HEK293 (cell line): ENCODE results near the gene PLLP.

Experiments used
- CTCF ChIA-PET: fragments of 350-600 bp; formaldehyde crosslinking; extraction: SDS; loops from one replicate; lab custom pipeline; 2021; ENCODE audit warnings: antibody characterized with exemption; lab: Yijun Ruan, JAX
- POLR2A ChIA-PET: fragments of 300-600 bp; formaldehyde crosslinking; extraction: SDS; loops from one replicate; lab custom pipeline; 2020; ENCODE audit warnings: antibody characterized with exemption, inconsistent platforms; lab: Yijun Ruan, JAX
- H3K27ac ChIP-seq: fragments of 200-500 bp; sonication (Bioruptor generic); 2 replicates; pipeline ENCODE4 v1.5.1; 2014; ENCODE audit warnings: low read depth, low read length, control low read depth, inconsistent platforms; ENCODE audit errors: extremely low read depth
- H3K36me3 ChIP-seq, 2 experiments: fragments of 200-500 bp in 1 of 2; sonication (Bioruptor generic) in 1 of 2; 1 replicate in 1 of 2; 2 replicates in 1 of 2; pipeline ENCODE4 v1.5.1; 2014 to 2017; ENCODE audit warnings: inconsistent platforms in 2 of 2, low read length in 2 of 2; ENCODE audit not compliant: control insufficient read depth in 2 of 2, insufficient read depth in 1 of 2
- H3K4me1 ChIP-seq: fragments of 200-500 bp; sonication (Bioruptor generic); 2 replicates; pipeline ENCODE4 v1.5.1; 2014; ENCODE audit warnings: mild to moderate bottlenecking, low read length, inconsistent platforms; ENCODE audit not compliant: control insufficient read depth, insufficient read depth
- H3K4me3 ChIP-seq: 2 replicates; pipeline ENCODE4 v1.5.1; 2011; ENCODE audit warnings: low read depth, mild to moderate bottlenecking, control low read depth, low read length, moderate library complexity
- H3K9me3 ChIP-seq: fragments of 200-500 bp; sonication (Bioruptor generic); 2 replicates; pipeline ENCODE4 v1.5.1; 2014; ENCODE audit warnings: low read depth, low read length, inconsistent platforms; ENCODE audit not compliant: control insufficient read depth, insufficient read depth
- GLI4 ChIP-seq: fragments of 450-650 bp; formaldehyde crosslinking; IDR thresholded peaks from 2 replicates; pipeline ENCODE4 v1.5.1; 2016; ENCODE audit warnings: missing biosample characterization, missing genetic modification characterization
- HOXA7 ChIP-seq: sonication (generic); formaldehyde crosslinking; IDR thresholded peaks from 2 replicates; pipeline ENCODE4 v1.8.1; 2022; ENCODE audit warnings: missing genetic modification reagents, borderline replicate concordance
- HOXC10 ChIP-seq: sonication (generic); formaldehyde crosslinking; IDR thresholded peaks from 2 replicates; pipeline ENCODE4 v1.8.1; 2023; ENCODE audit warnings: mild to moderate bottlenecking, missing genetic modification reagents
- KLF1 ChIP-seq: fragments of 450-650 bp; formaldehyde crosslinking; IDR thresholded peaks from 2 replicates; pipeline ENCODE4 v1.5.1; 2016; ENCODE audit warnings: missing biosample characterization, missing genetic modification characterization
- MZF1 ChIP-seq: fragments of 450-650 bp; formaldehyde crosslinking; IDR thresholded peaks from 2 replicates; pipeline ENCODE4 v1.5.1; 2017; ENCODE audit warnings: missing biosample characterization, missing genetic modification characterization, borderline replicate concordance
- REPIN1 ChIP-seq: fragments of 450-650 bp; formaldehyde crosslinking; IDR thresholded peaks from 2 replicates; pipeline ENCODE4 v1.5.1; 2017; ENCODE audit warnings: missing biosample characterization, missing genetic modification characterization, low read depth
- SCRT2 ChIP-seq: fragments of 450-650 bp; formaldehyde crosslinking; IDR thresholded peaks from 2 replicates; pipeline ENCODE4 v1.5.1; 2016; ENCODE audit warnings: missing biosample characterization, missing genetic modification characterization
- SP3 ChIP-seq: fragments of 450-650 bp; formaldehyde crosslinking; IDR thresholded peaks from 2 replicates; pipeline ENCODE4 v1.5.1; 2016; ENCODE audit warnings: missing biosample characterization, missing genetic modification characterization
- SP7 ChIP-seq: fragments of 450-650 bp; formaldehyde crosslinking; IDR thresholded peaks from 2 replicates; pipeline ENCODE4 v1.5.1; 2016; ENCODE audit warnings: missing biosample characterization, missing genetic modification characterization
- ZNF146 ChIP-seq: fragments of 450-650 bp; formaldehyde crosslinking; IDR thresholded peaks from 2 replicates; pipeline ENCODE4 v1.5.1; 2016; ENCODE audit warnings: missing biosample characterization, missing genetic modification characterization
- ZNF248 ChIP-seq: fragments of 450-650 bp; formaldehyde crosslinking; IDR thresholded peaks from 2 replicates; pipeline ENCODE4 v1.5.1; 2017; ENCODE audit warnings: missing biosample characterization, missing genetic modification characterization
- ZNF398 ChIP-seq: fragments of 450-650 bp; formaldehyde crosslinking; IDR thresholded peaks from 2 replicates; pipeline ENCODE4 v1.5.1; 2017; ENCODE audit warnings: missing biosample characterization, missing genetic modification characterization
- ZNF548 ChIP-seq: fragments of 450-650 bp; formaldehyde crosslinking; IDR thresholded peaks from 2 replicates; pipeline ENCODE4 v1.5.1; 2016; ENCODE audit warnings: missing biosample characterization, missing genetic modification characterization
- ZNF555 ChIP-seq: fragments of 450-650 bp; formaldehyde crosslinking; conservative IDR thresholded peaks from 2 replicates; pipeline ENCODE4 v1.5.1; 2017; ENCODE audit warnings: missing biosample characterization, mild to moderate bottlenecking, missing genetic modification characterization, inconsistent platforms
- ZNF596 ChIP-seq: fragments of 450-650 bp; IDR thresholded peaks from 2 replicates; pipeline ENCODE4 v1.5.0; 2018; ENCODE audit warnings: missing biosample characterization, mild to moderate bottlenecking, missing genetic modification characterization, moderate library complexity
- ZNF664 ChIP-seq: fragments of 450-650 bp; formaldehyde crosslinking; IDR thresholded peaks from 2 replicates; pipeline ENCODE4 v1.5.1; 2016; ENCODE audit warnings: missing biosample characterization, missing genetic modification characterization
- ZNF830 ChIP-seq: fragments of 450-650 bp; IDR thresholded peaks from 2 replicates; pipeline ENCODE4 v1.5.0; 2018; ENCODE audit warnings: missing biosample characterization, missing genetic modification characterization, low read depth, mild to moderate bottlenecking, moderate library complexity
- ZSCAN16 ChIP-seq: fragments of 450-650 bp; formaldehyde crosslinking; IDR thresholded peaks from 2 replicates; pipeline ENCODE4 v1.5.1; 2016; ENCODE audit warnings: missing biosample characterization, missing genetic modification characterization
- TF ChIP-seq, protein P1 (sequence below): fragments of 450-650 bp; formaldehyde crosslinking; IDR thresholded peaks from 2 replicates; pipeline ENCODE4 v1.5.1; 2016; ENCODE audit warnings: missing biosample characterization, missing genetic modification characterization
- TF ChIP-seq, protein P2 (sequence below): fragments of 450-650 bp; formaldehyde crosslinking; IDR thresholded peaks from 2 replicates; pipeline ENCODE4 v1.5.1; 2016; ENCODE audit warnings: missing biosample characterization, missing genetic modification characterization
- TF ChIP-seq, protein P3 (sequence below): fragments of 450-650 bp; formaldehyde crosslinking; IDR thresholded peaks from 2 replicates; pipeline ENCODE4 v1.5.1; 2016; ENCODE audit warnings: missing biosample characterization, missing genetic modification characterization, borderline replicate concordance
- TF ChIP-seq, protein P4 (sequence below): fragments of 450-650 bp; formaldehyde crosslinking; IDR thresholded peaks from 2 replicates; pipeline ENCODE4; 2016; ENCODE audit warnings: missing biosample characterization, missing genetic modification characterization

Gene PLLP

GRCh38 chr16:57242650-57243049, 41.8 kb downstream of the PLLP start:
- CTCF ChIA-PET, result no interaction called here

GRCh38 chr16:57240851-57241250, 43.6 kb downstream of the PLLP start:
- Histone ChIP-seq H3K4me1 (peaks cover under 1% of the 10 kb centered on the region; the same call in 1 of the 2 replicates), H3K9me3 (no peaks in the 10 kb centered on the region), H3K4me3 (no peak overlapping the region), H3K36me3 (peaks cover 6 to 22% of the 10 kb centered on the region in 2 experiments; a peak in 2 of 3 replicates), H3K27ac (no peak overlapping the region)
- POLR2A ChIA-PET, result interaction anchor here (1.3 kb wide), 1 partner anchor 9 kb away, joined by 3 read pairs; no protein-coding TSS in a partner anchor
- CTCF ChIA-PET, result interaction anchor here (0.6 to 0.8 kb wide), 4 partner anchors 23 to 1728 kb away, joined by 3 to 4 read pairs (median 3); no protein-coding TSS in a partner anchor
- TF ChIP-seq GLI4 (tag by site-specific recombination) (no peak), HOXC10 (no peak), KLF1 (no peak), ZNF664 (no peak), SP3 (no peak), SCRT2 (no peak), ZNF248 (tag by site-specific recombination) (no peak), ZNF555 (tag by site-specific recombination) (no peak), ZSCAN16 (tag by site-specific recombination) (no peak), SP7 (tag by site-specific recombination) (no peak)
- TF ChIP-seq, protein P1, sequence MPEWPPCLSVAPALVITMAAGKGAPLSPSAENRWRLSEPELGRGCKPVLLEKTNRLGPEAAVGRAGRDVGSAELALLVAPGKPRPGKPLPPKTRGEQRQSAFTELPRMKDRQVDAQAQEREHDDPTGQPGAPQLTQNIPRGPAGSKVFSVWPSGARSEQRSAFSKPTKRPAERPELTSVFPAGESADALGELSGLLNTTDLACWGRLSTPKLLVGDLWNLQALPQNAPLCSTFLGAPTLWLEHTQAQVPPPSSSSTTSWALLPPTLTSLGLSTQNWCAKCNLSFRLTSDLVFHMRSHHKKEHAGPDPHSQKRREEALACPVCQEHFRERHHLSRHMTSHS, result no peak
- TF ChIP-seq, protein P2, sequence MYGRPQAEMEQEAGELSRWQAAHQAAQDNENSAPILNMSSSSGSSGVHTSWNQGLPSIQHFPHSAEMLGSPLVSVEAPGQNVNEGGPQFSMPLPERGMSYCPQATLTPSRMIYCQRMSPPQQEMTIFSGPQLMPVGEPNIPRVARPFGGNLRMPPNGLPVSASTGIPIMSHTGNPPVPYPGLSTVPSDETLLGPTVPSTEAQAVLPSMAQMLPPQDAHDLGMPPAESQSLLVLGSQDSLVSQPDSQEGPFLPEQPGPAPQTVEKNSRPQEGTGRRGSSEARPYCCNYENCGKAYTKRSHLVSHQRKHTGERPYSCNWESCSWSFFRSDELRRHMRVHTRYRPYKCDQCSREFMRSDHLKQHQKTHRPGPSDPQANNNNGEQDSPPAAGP (tag by site-specific recombination), result no peak

More at GRCh38 chr16:57242650-57243049, 41.8 kb downstream of the PLLP start:
- Histone ChIP-seq H3K4me3 (no peak overlapping the region), H3K4me1 (0 out of 2 replicates have a peak, but pooled peaks cover 2% of the 10 kb centered on the region), H3K36me3 (peaks cover 14 to 28% of the 10 kb centered on the region in 2 experiments; a peak in 2 of 3 replicates), H3K9me3 (no peaks in the 10 kb centered on the region), H3K27ac (no peak overlapping the region)
- POLR2A ChIA-PET, result no interaction called here
- TF ChIP-seq HOXA7 (CRISPR knock-in tag) (no peak), MZF1 (tag by site-specific recombination) (no peak), ZNF830 (tag by site-specific recombination) (no peak), ZNF146 (no peak), REPIN1 (tag by site-specific recombination) (no peak), ZNF398 (tag by site-specific recombination) (no peak), ZNF596 (tag by site-specific recombination) (no peak), ZNF548 (tag by site-specific recombination) (no peak)
- TF ChIP-seq, protein P3, sequence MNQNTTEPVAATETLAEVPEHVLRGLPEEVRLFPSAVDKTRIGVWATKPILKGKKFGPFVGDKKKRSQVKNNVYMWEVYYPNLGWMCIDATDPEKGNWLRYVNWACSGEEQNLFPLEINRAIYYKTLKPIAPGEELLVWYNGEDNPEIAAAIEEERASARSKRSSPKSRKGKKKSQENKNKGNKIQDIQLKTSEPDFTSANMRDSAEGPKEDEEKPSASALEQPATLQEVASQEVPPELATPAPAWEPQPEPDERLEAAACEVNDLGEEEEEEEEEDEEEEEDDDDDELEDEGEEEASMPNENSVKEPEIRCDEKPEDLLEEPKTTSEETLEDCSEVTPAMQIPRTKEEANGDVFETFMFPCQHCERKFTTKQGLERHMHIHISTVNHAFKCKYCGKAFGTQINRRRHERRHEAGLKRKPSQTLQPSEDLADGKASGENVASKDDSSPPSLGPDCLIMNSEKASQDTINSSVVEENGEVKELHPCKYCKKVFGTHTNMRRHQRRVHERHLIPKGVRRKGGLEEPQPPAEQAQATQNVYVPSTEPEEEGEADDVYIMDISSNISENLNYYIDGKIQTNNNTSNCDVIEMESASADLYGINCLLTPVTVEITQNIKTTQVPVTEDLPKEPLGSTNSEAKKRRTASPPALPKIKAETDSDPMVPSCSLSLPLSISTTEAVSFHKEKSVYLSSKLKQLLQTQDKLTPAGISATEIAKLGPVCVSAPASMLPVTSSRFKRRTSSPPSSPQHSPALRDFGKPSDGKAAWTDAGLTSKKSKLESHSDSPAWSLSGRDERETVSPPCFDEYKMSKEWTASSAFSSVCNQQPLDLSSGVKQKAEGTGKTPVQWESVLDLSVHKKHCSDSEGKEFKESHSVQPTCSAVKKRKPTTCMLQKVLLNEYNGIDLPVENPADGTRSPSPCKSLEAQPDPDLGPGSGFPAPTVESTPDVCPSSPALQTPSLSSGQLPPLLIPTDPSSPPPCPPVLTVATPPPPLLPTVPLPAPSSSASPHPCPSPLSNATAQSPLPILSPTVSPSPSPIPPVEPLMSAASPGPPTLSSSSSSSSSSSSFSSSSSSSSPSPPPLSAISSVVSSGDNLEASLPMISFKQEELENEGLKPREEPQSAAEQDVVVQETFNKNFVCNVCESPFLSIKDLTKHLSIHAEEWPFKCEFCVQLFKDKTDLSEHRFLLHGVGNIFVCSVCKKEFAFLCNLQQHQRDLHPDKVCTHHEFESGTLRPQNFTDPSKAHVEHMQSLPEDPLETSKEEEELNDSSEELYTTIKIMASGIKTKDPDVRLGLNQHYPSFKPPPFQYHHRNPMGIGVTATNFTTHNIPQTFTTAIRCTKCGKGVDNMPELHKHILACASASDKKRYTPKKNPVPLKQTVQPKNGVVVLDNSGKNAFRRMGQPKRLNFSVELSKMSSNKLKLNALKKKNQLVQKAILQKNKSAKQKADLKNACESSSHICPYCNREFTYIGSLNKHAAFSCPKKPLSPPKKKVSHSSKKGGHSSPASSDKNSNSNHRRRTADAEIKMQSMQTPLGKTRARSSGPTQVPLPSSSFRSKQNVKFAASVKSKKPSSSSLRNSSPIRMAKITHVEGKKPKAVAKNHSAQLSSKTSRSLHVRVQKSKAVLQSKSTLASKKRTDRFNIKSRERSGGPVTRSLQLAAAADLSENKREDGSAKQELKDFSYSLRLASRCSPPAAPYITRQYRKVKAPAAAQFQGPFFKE (tag by site-specific recombination), result no peak
- TF ChIP-seq, protein P4, sequence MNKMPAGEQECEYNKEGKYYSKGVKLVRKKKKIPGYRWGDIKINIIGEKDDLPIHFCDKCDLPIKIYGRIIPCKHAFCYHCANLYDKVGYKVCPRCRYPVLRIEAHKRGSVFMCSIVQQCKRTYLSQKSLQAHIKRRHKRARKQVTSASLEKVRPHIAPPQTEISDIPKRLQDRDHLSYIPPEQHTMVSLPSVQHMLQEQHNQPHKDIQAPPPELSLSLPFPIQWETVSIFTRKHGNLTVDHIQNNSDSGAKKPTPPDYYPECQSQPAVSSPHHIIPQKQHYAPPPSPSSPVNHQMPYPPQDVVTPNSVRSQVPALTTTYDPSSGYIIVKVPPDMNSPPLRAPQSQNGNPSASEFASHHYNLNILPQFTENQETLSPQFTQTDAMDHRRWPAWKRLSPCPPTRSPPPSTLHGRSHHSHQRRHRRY (tag by site-specific recombination), result no peak
